HG03139 (cell line): Measurements from ENCODE around the gene TCP11.

Experiments
- ATAC-seq: cut with Tn5 transposase; IDR thresholded peaks from one replicate; pipeline ENCODE4 v1.9.1; 2021; ENCODE audit not compliant: unreplicated experiment

The TCP11 gene

GRCh38 chr6:35082733-35083403 is 58.3 kb downstream of the TCP11 start:
- no peak for ATAC-seq

GRCh38 chr6:35082046-35082732 is 59.0 kb downstream of the TCP11 start:
- no peak for ATAC-seq

- ATAC-seq: no peak
These were observed 59.7 kb downstream of the TCP11 start for GRCh38 chr6:35081426-35081851.

GRCh38 chr6:35080821-35081425 is 60.2 kb downstream of the TCP11 start:
- ATAC-seq: no peak

GRCh38 chr6:35080016-35080680 is 61.0 kb downstream of the TCP11 start:
- no peak for ATAC-seq

- ATAC-seq: no peak
These were observed 61.7 kb downstream of the TCP11 start for GRCh38 chr6:35079311-35080000.

- no peak for ATAC-seq
These were observed 62.2 kb downstream of the TCP11 start for GRCh38 chr6:35078896-35079295.

- no peak for ATAC-seq
These were observed 62.8 kb downstream of the TCP11 start for GRCh38 chr6:35078226-35078850.

- no peak for ATAC-seq
These were observed 63.4 kb downstream of the TCP11 start for GRCh38 chr6:35077713-35078105.

GRCh38 chr6:35076997-35077712 is 64.0 kb downstream of the TCP11 start:
- ATAC-seq: no peak

GRCh38 chr6:35073766-35074471 is 67.2 kb downstream of the TCP11 start:
- no peak for ATAC-seq

GRCh38 chr6:35073211-35073610 is 67.9 kb downstream of the TCP11 start:
- ATAC-seq: no peak

- no peak for ATAC-seq
These were observed 68.5 kb downstream of the TCP11 start for GRCh38 chr6:35072698-35073055.

GRCh38 chr6:35072051-35072697 is 69.0 kb downstream of the TCP11 start:
- no peak for ATAC-seq

- ATAC-seq: no peak
These were observed 69.7 kb downstream of the TCP11 start for GRCh38 chr6:35071347-35071994.

- ATAC-seq: no peak
These were observed 71.0 kb downstream of the TCP11 start for GRCh38 chr6:35070111-35070510.

- ATAC-seq: no peak
These were observed 71.9 kb downstream of the TCP11 start for GRCh38 chr6:35069262-35069661.

GRCh38 chr6:35068644-35069043 is 72.5 kb downstream of the TCP11 start:
- no peak for ATAC-seq

- ATAC-seq: no peak
These were observed 72.9 kb downstream of the TCP11 start for GRCh38 chr6:35068206-35068605.
